NAMALWA (cell line): ENCODE results near the gene SLC25A44.

Experiments
- DNase-seq: peaks from one replicate; pipeline ENCODE4 v3.0.0-alpha.2; 2015; ENCODE audit warnings: low spot score

The SLC25A44 gene

GRCh38 chr1:156241926-156242325, 48.0 kb downstream of the SLC25A44 start, which contains the start of gene BGLAP:
Gene BGLAP (plus strand): TSS chr1:156242184. CDS start chr1:156242232, 48 bp downstream.
- no peak for DNase-seq

- DNase-seq = no peak
Observed at GRCh38 chr1:156242738-156243137, 48.8 kb downstream of the SLC25A44 start.

- DNase-seq = no peak
Observed at GRCh38 chr1:156244126-156244525, 50.2 kb downstream of the SLC25A44 start.

- no peak for DNase-seq
Observed at GRCh38 chr1:156244712-156245111, 50.8 kb downstream of the SLC25A44 start.

GRCh38 chr1:156245451-156246232, 51.7 kb downstream of the SLC25A44 start:
- DNase-seq = no peak

- no peak for DNase-seq
Observed at GRCh38 chr1:156246241-156246780, 52.4 kb downstream of the SLC25A44 start.

- DNase-seq = no peak
Observed at GRCh38 chr1:156246781-156247459, 53.0 kb downstream of the SLC25A44 start.

GRCh38 chr1:156247460-156248322, 53.8 kb downstream of the SLC25A44 start, which contains the start of gene PAQR6:
Gene PAQR6 (minus strand): TSS chr1:156248056. CDS start chr1:156246731, 1,325 bp downstream.
- no peak for DNase-seq

- no peak for DNase-seq
Observed at GRCh38 chr1:156248323-156248683, 54.4 kb downstream of the SLC25A44 start.

- DNase-seq = no peak
Observed at GRCh38 chr1:156249593-156249992, 55.7 kb downstream of the SLC25A44 start.

GRCh38 chr1:156251527-156251926, 57.6 kb downstream of the SLC25A44 start:
- no peak for DNase-seq

- no peak for DNase-seq
Observed at GRCh38 chr1:156253634-156254033, 59.7 kb downstream of the SLC25A44 start.

- DNase-seq = no peak
Observed at GRCh38 chr1:156257711-156258110, 63.8 kb downstream of the SLC25A44 start.

GRCh38 chr1:156258859-156259258, 65.0 kb downstream of the SLC25A44 start:
- DNase-seq = no peak

- DNase-seq = no peak
Observed at GRCh38 chr1:156259805-156260204, 65.9 kb downstream of the SLC25A44 start.

- no peak for DNase-seq
Observed at GRCh38 chr1:156260896-156261295, 67.0 kb downstream of the SLC25A44 start.
